DOHH2 (cell line): Measurements from ENCODE around the gene APEH.

Source experiments
- CTCF ChIP-seq: fragments of 200-600 bp; sonication (generic); IDR thresholded peaks from one replicate; pipeline ENCODE4 v1.5.1; 2014; ENCODE audit warnings: antibody characterized with exemption, mild to moderate bottlenecking, low read depth, low read length; ENCODE audit not compliant: poor library complexity, severe bottlenecking
- EZH2phosphoT487 ChIP-seq: fragments of 200-600 bp; sonication (generic); IDR thresholded peaks from 2 replicates; pipeline ENCODE4 v1.6.1; 2017; ENCODE audit warnings: borderline replicate concordance, mild to moderate bottlenecking, antibody characterized with exemption, low read length, moderate library complexity, mixed read lengths

DNA sequence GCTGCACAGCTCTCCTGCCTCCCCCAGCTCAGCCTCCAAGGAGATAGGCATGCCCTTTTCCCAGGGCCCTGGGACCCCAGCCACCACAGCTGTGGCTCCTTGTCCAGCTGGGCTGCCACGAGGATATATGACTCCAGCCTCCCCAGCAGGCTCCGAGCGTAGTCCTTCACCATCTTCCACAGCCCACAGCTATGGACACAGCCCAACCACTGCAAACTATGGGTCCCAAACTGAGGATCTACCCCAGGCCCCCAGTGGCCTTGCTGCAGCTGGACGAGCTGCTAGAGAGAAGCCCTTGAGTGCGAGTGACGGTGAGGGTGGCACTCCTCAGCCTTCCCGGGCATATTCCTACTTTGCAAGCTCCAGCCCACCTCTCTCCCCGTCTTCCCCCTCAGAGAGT, 20.5 kb upstream of the APEH start:
- TF ChIP-seq CTCF (no peak), EZH2phosphoT487 (no peak)
